RWPE1 (cell line): ENCODE measurements around the gene DOCK4.

Experiments
- CTCF ChIA-PET: fragments of 350-600 bp; sonication (Branson Sonifier 250); formaldehyde crosslinking; extraction: SDS; loops from one replicate; lab custom pipeline; 2021; lab: Yijun Ruan, JAX
- POLR2A ChIA-PET: fragments of 400-600 bp; formaldehyde crosslinking; extraction: SDS; loops from one replicate; lab custom pipeline; 2020; ENCODE audit warnings: antibody characterized with exemption; ENCODE audit not compliant: low non-redundant PET; lab: Yijun Ruan, JAX
- DNase-seq: peaks from one replicate; pipeline ENCODE4 v3.0.0; 2012; ENCODE audit warnings: low spot score
- H3K27ac ChIP-seq: fragments of 450-650 bp; 2 replicates; pipeline ENCODE4 v1.5.1; 2017
- TF ChIP-seq, protein P1 (sequence below): fragments of 450-650 bp; conservative IDR thresholded peaks from 2 replicates; pipeline ENCODE4 v1.5.1; 2017; ENCODE audit warnings: low read depth, mild to moderate bottlenecking

Gene DOCK4

DNA sequence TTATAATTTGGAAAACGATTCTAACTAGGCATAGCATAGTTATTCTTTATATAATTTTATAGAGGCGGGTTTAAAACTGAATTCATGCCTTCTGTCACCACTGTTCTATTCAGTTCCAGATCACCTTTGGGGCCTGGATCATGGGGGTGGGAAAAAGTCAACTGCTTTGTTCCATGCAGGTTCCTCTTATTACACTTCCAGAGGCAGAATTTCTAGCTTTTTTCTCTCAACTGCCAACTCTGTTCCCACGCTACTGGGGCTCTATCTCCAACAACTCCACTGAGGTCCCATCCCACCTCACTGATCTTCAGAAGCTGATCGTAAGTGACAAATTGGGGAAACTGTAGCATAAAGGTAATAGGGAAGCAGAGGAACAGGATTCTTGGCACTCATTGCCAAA is 360.3 kb downstream of the DOCK4 start:
- no peak for DNase-seq
- H3K27ac ChIP-seq: no peak overlapping the region
- ChIA-PET CTCF (no interaction called here), POLR2A (no interaction called here)
- TF ChIP-seq, protein P1, sequence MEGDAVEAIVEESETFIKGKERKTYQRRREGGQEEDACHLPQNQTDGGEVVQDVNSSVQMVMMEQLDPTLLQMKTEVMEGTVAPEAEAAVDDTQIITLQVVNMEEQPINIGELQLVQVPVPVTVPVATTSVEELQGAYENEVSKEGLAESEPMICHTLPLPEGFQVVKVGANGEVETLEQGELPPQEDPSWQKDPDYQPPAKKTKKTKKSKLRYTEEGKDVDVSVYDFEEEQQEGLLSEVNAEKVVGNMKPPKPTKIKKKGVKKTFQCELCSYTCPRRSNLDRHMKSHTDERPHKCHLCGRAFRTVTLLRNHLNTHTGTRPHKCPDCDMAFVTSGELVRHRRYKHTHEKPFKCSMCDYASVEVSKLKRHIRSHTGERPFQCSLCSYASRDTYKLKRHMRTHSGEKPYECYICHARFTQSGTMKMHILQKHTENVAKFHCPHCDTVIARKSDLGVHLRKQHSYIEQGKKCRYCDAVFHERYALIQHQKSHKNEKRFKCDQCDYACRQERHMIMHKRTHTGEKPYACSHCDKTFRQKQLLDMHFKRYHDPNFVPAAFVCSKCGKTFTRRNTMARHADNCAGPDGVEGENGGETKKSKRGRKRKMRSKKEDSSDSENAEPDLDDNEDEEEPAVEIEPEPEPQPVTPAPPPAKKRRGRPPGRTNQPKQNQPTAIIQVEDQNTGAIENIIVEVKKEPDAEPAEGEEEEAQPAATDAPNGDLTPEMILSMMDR: no peak

- H3K27ac ChIP-seq: no peak overlapping the region
- TF ChIP-seq, protein P1: no peak
- ChIA-PET POLR2A (no interaction called here), CTCF (no interaction called here)
- no peak for DNase-seq
Observed at GRCh38 chr7:111844904-111845671, 361.1 kb downstream of the DOCK4 start.

DNA sequence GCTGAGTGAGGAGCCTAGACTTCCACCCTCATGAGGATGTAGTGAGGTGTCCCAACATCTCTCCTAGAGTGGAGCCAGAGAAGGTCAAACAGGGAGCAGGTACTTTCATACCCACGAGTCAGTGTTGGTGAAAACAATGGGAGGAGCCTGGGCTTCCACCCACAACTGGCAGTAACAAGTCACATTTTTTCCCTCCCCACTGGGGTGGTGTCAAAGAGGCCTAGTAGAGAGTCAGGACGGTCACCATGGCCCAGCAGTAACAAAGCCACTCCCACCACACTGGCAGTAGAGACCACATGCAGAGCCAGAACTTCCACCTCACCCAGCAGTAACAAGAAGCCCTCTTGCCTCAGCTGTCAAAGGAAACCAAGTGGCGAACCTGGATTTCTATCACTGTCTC is 363.7 kb downstream of the DOCK4 start:
- no peak for DNase-seq
- TF ChIP-seq, protein P1: no peak
- H3K27ac ChIP-seq: no peak overlapping the region
- POLR2A ChIA-PET: no interaction called here
- CTCF ChIA-PET: interaction anchor here (0.9 kb wide), 1 partner anchor 28 kb away, joined by 3 read pairs; no protein-coding TSS in a partner anchor

GRCh38 chr7:111841596-111842205 is 364.5 kb downstream of the DOCK4 start:
- no peak for DNase-seq
- POLR2A ChIA-PET: no interaction called here
- CTCF ChIA-PET: interaction anchor here (0.6 kb wide), 2 partner anchors 374 to 545 kb away, joined by 5 to 7 read pairs; no protein-coding TSS in a partner anchor
- H3K27ac ChIP-seq: no peak overlapping the region
- TF ChIP-seq, protein P1: no peak

GRCh38 chr7:111840528-111840927 is 365.7 kb downstream of the DOCK4 start:
- POLR2A ChIA-PET: no interaction called here

DNA sequence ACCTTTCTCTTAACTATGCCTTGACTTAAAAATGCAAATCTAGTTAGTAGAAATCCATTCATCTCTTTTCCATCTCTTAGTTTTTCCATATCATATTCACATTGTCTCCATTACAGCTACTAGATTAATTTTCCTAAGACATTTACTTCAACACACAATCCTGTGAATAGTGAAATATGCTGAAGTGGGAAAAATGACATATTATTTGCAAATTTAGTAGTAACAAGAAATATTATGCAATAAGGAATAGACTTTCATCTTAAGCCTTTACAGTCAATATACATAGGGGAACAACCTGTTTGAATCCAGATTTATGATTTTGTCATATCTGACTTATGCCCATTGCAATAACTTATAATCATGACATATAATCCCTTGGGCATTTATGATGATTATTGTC is 366.9 kb downstream of the DOCK4 start:
- TF ChIP-seq, protein P1: no peak
- POLR2A ChIA-PET: no interaction called here
- no peak for DNase-seq
- CTCF ChIA-PET: interaction anchor here (0.6 kb wide), 1 partner anchor 645 kb away, joined by 3 read pairs; no protein-coding TSS in a partner anchor
- no peak overlapping the region for H3K27ac ChIP-seq

More at GRCh38 chr7:111840528-111840927, 365.7 kb downstream of the DOCK4 start:
- TF ChIP-seq, protein P1: no peak
- DNase-seq: no peak
- H3K27ac ChIP-seq: no peak overlapping the region
- CTCF ChIA-PET: no interaction called here
